ENCODE data around the gene COA7. TPM values are rescaled to one million over a fixed set of nuclear protein-coding genes. Genes with fewer than 3 reads are reported as not detected.

The COA7 gene
- total and polyA plus RNA-seq, 2 of the 8 experiments (the other 6 are each of a cell fraction or from before 2014, with no cell fraction given) = 23.2 to 61.8 TPM

- no peak for TF ChIP-seq CHD7 (IDR thresholded peaks at IDR 0.05; ENCODE audit: insufficient replicate concordance, low read length)
- TF ChIP-seq CTBP2 (IDR thresholded peaks at IDR 0.05; ENCODE audit: borderline replicate concordance, insufficient read depth, insufficient read length, low read length) = no peak
- TF ChIP-seq POU5F1 (IDR thresholded peaks at IDR 0.05; ENCODE audit: low read depth, low read length) = no peak
- TF ChIP-seq MAX (IDR thresholded peaks at IDR 0.05) = no peak
These were observed 17.8 kb downstream of the COA7 start (continued) for GRCh38 chr1:52680353-52680752.
